PC-9 (cell line): ENCODE measurements around the gene AKT1. TPM values are rescaled to one million over a fixed set of nuclear protein-coding genes. Genes with fewer than 3 reads are reported as not detected.

Source experiments
- BruUV-seq: library from RNA; stranded (reverse); fragments of 400-500 nt; replicated peaks from 2 replicates; lab custom pipeline; 2021; lab: Mats Ljungman, UMichigan
- CTCF ChIA-PET: fragments of 300-600 bp; sonication (Branson Sonifier 250); formaldehyde crosslinking; loops from one replicate; lab custom pipeline; 2022; ENCODE audit warnings: antibody characterized with exemption; lab: Charles Lee
- POLR2A ChIA-PET: fragments of 300-600 bp; sonication (Branson Sonifier 250); formaldehyde crosslinking; loops from one replicate; lab custom pipeline; 2022; ENCODE audit warnings: antibody characterized with exemption; ENCODE audit not compliant: unreplicated experiment; lab: Charles Lee
- DNase-seq, 2 experiments: peaks; one replicate each; pipeline versions ENCODE4 v3.0.0 to v3.0.0-alpha.2; 2015 to 2022; ENCODE audit warnings: mixed read lengths in 1 of 2
- H2AFZ ChIP-seq: fragments of 200-600 bp; sonication (generic); 2 replicates; pipeline ENCODE4 v1.8.1; 2017; ENCODE audit warnings: antibody characterized with exemption
- H3F3A ChIP-seq: fragments of 200-600 bp; sonication (generic); 2 replicates; pipeline ENCODE4 v1.8.1; 2017; ENCODE audit warnings: antibody characterized with exemption, mild to moderate bottlenecking, low read depth; ENCODE audit not compliant: insufficient read depth
- H3K27ac ChIP-seq: fragments of 200-600 bp; sonication (generic); 2 replicates; pipeline ENCODE4 v1.6.1; 2016; ENCODE audit warnings: mixed run types
- H3K27me3 ChIP-seq: fragments of 200-600 bp; sonication (generic); 2 replicates; pipeline ENCODE4 v1.6.1; 2016; ENCODE audit warnings: low read depth, mixed run types; ENCODE audit not compliant: insufficient read depth
- H3K36me3 ChIP-seq: fragments of 200-600 bp; sonication (generic); 2 replicates; pipeline ENCODE4 v1.6.1; 2016; ENCODE audit warnings: low read depth, mixed run types
- H3K4me1 ChIP-seq: fragments of 200-600 bp; sonication (generic); replicated peaks from 2 replicates; pipeline ENCODE4 v1.6.1; 2016; ENCODE audit warnings: mixed run types; ENCODE audit not compliant: insufficient read depth
- H3K4me2 ChIP-seq: fragments of 200-600 bp; sonication (generic); 2 replicates; pipeline ENCODE4 v1.6.1; 2017; ENCODE audit warnings: mixed run types
- H3K4me3 ChIP-seq: fragments of 200-600 bp; sonication (generic); 2 replicates; pipeline ENCODE4 v1.6.1; 2016; ENCODE audit warnings: mixed run types
- H3K79me2 ChIP-seq: fragments of 200-600 bp; sonication (generic); 2 replicates; pipeline ENCODE4 v1.6.1; 2017; ENCODE audit warnings: low read depth, mixed run types
- H3K9me2 ChIP-seq: fragments of 200-600 bp; sonication (generic); 2 replicates; pipeline ENCODE4 v1.8.1; 2017; ENCODE audit warnings: mild to moderate bottlenecking; ENCODE audit not compliant: insufficient read depth
- H3K9me3 ChIP-seq: fragments of 200-600 bp; sonication (generic); 2 replicates; pipeline ENCODE4 v1.8.1; 2016; ENCODE audit warnings: low read depth; ENCODE audit not compliant: insufficient read depth
- H4K20me1 ChIP-seq: fragments of 200-600 bp; sonication (generic); 2 replicates; pipeline ENCODE4 v1.8.1; 2017; ENCODE audit not compliant: insufficient read depth
- CTCF ChIP-seq: fragments of 200-600 bp; sonication (generic); conservative IDR thresholded peaks from 2 replicates; pipeline ENCODE4 v1.6.1; 2017; ENCODE audit warnings: mixed run types, antibody characterized with exemption, mild to moderate bottlenecking, moderate library complexity
- EZH2 ChIP-seq: fragments of 200-600 bp; sonication (generic); IDR thresholded peaks from 2 replicates; pipeline ENCODE4 v1.8.0; 2017; ENCODE audit warnings: antibody characterized with exemption, low read depth
- intact Hi-C: fragments of 100-400 bp; cut with micrococcal nuclease; formaldehyde crosslinking; loops from one replicate; pipeline ENCODE4 v1.10.0; 2022; ENCODE audit not compliant: unreplicated experiment
- total RNA-seq: library from RNA; stranded (reverse); gene quantifications from 2 replicates; pipeline ENCODE4 v1.2.3, GENCODE V29; 2021

AKT1 gene
- total RNA-seq, 1 experiment from 2014 or later: 107 TPM

GRCh38 chr14:104744484-104744883 is 51.1 kb downstream of the AKT1 start:
- ChIA-PET POLR2A (no interaction called here), CTCF (no interaction called here)
- H3K4me1 ChIP-seq: peaks cover 11% of the 10 kb centered on the region
- H3K27ac ChIP-seq: no peak overlapping the region
- intact Hi-C loops: no loop called here
- H2AFZ ChIP-seq: no peak overlapping the region
- TF ChIP-seq EZH2 (no peak), CTCF (no peak)
- H3K9me3 ChIP-seq: no peaks in the 10 kb centered on the region
- no peak overlapping the region for H3K4me3 ChIP-seq
- DNase-seq: no peak
- no peak overlapping the region for H3K4me2 ChIP-seq
- H3K79me2 ChIP-seq: no peaks in the 10 kb centered on the region
- no TSS peak for BruUV-seq
- H3K36me3 ChIP-seq: no peaks in the 10 kb centered on the region
- H3K9me2 ChIP-seq: no peaks in the 10 kb centered on the region
- H3K27me3 ChIP-seq: peaks cover 3% of the 10 kb centered on the region; the same call in 1 of the 2 replicates
- peaks cover 4% of the 10 kb centered on the region; the same call in 1 of the 2 replicates for H3F3A ChIP-seq
- H4K20me1 ChIP-seq: no peaks in the 10 kb centered on the region

GRCh38 chr14:104743461-104744380 is 51.8 kb downstream of the AKT1 start:
- no peaks in the 10 kb centered on the region for H3K79me2 ChIP-seq

More at GRCh38 chr14:104743461-104744380, 51.8 kb downstream of the AKT1 start:
- TF ChIP-seq CTCF: no peak
- TF ChIP-seq EZH2: no peak
- no peak overlapping the region for H3K4me2 ChIP-seq
- no peaks in the 10 kb centered on the region for H3K9me3 ChIP-seq
- H3K27ac ChIP-seq: no peak overlapping the region
- H2AFZ ChIP-seq: no peak overlapping the region
- no peak overlapping the region for H3K4me3 ChIP-seq
- H3K36me3 ChIP-seq: no peaks in the 10 kb centered on the region
- H4K20me1 ChIP-seq: no peaks in the 10 kb centered on the region
- H3K9me2 ChIP-seq: no peaks in the 10 kb centered on the region
- ChIA-PET CTCF (no interaction called here), POLR2A (no interaction called here)
- intact Hi-C loops: no loop called here
- no peak for DNase-seq
- peaks cover 4% of the 10 kb centered on the region; the same call in 1 of the 2 replicates for H3K4me1 ChIP-seq
- H3K27me3 ChIP-seq: peaks cover 3% of the 10 kb centered on the region; the same call in 1 of the 2 replicates
- no TSS peak for BruUV-seq
- H3F3A ChIP-seq: no peaks in the 10 kb centered on the region; the same call in 1 of the 2 replicates
